Mesangial cell (primary cell): ENCODE data around the gene EPHA7. TPM values are rescaled to one million over a fixed set of nuclear protein-coding genes. Genes with fewer than 3 reads are reported as not detected.

Experiments used
- total RNA-seq: library from RNA; depleted of rRNA; stranded (reverse); fragments of >200 nt; gene quantifications from 2 replicates; pipeline ENCODE4 v1.2.3, GENCODE V29; 2015

EPHA7 gene
- 1.1 and 26.4 TPM in 2 replicates for total RNA-seq

GRCh38 chr6:93419304-93420162 lies at the start of gene EPHA7:
EPHA7 (minus strand) TSS chr6:93419559; CDS start chr6:93419341, 218 bp downstream.

